AG09309 (cell line): ENCODE data around the gene GARIN1A.

Source experiments
- DNase-seq: peaks from one replicate; pipeline ENCODE4 v3.0.0-alpha.2; 2010; ENCODE audit warnings: low read depth
- H3K4me3 ChIP-seq: 2 replicates; pipeline ENCODE4 v1.5.1; 2011; ENCODE audit warnings: mild to moderate bottlenecking, low read depth, low read length, moderate library complexity; ENCODE audit not compliant: control insufficient read depth
- TF ChIP-seq, protein P1 (sequence below): IDR thresholded peaks from 2 replicates; pipeline ENCODE4 v1.5.1; 2011; ENCODE audit warnings: mild to moderate bottlenecking, low read depth, low read length, inconsistent platforms; ENCODE audit not compliant: insufficient read depth, control insufficient read depth; ENCODE audit errors: missing control alignments

The GARIN1A gene

DNA sequence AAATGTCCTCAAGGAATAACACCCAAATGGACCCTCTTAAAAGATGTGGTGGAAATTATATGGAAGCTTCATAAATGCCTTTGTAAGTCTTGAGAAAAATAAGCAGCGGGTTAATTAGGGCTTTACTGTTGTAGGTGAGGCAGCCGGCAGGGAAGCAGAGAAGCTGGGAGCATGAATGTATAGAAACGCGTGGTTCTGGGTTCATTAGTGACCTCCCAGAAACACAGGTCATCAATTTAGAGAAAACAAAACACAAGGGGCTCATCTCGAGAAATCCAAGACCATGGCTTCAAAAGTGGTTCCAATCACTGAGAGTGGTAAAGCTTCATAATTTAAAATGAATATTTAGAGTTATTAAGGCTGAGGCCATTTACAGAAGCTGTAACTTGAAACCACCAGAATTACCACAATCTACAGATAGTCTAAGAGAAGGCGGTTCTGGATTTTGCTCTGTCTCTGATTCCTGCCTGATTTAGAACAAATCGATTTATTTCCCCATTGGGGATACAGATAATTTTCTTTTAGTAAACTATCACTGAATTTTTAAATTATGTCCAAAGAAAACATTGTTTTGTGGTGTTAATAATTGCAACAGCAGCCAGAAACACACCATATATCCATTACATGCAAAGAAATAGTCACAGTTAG lies 20.7 kb downstream of the GARIN1A start:
- no peak for DNase-seq
- H3K4me3 ChIP-seq, result no peak overlapping the region
- TF ChIP-seq, protein P1, sequence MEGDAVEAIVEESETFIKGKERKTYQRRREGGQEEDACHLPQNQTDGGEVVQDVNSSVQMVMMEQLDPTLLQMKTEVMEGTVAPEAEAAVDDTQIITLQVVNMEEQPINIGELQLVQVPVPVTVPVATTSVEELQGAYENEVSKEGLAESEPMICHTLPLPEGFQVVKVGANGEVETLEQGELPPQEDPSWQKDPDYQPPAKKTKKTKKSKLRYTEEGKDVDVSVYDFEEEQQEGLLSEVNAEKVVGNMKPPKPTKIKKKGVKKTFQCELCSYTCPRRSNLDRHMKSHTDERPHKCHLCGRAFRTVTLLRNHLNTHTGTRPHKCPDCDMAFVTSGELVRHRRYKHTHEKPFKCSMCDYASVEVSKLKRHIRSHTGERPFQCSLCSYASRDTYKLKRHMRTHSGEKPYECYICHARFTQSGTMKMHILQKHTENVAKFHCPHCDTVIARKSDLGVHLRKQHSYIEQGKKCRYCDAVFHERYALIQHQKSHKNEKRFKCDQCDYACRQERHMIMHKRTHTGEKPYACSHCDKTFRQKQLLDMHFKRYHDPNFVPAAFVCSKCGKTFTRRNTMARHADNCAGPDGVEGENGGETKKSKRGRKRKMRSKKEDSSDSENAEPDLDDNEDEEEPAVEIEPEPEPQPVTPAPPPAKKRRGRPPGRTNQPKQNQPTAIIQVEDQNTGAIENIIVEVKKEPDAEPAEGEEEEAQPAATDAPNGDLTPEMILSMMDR, result no peak

DNA sequence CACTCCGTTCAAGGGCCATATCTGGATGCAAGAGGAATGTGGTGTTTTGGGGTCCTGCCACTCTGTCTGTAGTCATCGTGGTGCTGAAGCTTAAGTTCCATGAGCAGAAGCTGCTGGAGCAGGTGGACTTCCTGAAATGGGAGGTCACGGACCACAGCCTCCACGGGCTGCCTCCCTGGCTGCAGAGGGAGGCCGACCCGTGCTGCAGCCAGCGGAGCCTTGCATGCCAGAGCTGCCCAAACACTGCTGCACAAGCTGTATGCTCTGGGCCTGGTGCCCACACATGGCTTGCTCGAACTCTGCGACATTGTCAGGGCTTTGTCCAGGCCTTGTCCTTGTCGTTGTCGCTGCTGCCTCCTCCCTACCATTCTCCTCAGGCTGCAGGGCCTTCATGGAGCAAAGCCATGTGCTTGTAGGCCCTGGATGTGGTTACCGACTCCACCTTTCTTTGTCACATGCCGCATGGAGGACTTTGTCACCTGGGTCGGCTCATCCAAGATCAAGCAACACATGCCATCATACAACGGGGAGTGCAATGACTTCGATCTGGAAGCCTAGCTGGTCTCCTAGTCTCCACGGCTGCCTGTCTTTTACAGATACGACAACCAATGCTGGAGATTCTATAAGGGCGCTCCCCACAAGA lies 21.4 kb downstream of the GARIN1A start:
- TF ChIP-seq, protein P1, result no peak
- DNase-seq, result no peak
- H3K4me3 ChIP-seq, result no peak overlapping the region

DNA sequence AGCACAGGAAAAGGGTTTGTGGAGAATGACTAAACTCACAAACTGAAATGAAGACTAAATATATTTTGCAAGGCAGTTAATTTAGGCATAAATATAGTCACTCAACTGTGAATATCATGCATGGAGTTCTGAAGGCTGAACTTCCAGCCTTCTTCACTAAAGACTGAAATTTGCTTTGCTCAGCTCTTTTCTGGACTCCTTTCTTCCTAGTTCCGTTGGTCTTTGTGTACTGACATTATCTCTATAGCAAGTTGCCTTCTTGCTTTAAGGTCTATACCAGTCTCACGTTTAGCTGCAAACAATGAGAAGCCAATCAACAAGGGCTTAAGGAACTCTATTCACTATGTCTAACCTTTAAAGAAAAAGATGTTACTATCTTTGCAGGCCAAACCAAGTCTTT lies 22.6 kb downstream of the GARIN1A start:
- TF ChIP-seq, protein P1, result no peak
- no peak for DNase-seq

DNA sequence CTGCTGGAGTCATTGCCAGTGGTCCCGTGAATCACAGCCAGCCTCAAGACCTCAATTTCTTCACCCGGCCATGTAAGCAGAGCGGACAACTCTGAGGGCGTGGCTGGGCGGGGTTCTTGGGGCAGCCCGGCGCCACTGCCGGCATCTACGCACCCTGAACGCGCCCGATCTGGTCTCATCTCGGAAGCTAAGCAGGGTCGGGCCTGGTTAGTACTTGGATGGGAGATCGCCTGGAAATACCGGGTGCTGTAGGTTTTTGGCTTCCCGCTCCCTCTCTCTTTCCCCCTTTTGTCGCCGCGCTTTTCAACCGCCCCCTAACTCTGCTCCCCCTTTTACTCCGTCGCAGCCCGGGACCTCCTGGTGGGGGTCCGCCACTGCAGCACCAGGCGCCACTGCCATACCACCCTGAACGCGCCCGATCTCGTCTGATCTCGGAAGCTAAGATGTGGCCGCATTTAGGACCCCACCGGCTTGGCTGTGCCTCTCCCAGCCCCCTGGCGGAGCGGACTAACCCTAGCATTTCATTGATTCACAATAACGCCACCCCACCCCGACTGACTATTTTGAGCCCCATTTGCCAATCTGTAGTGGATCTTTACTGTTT lies 25.3 kb downstream of the GARIN1A start:
- peak overlapping the region; percentile 61 for H3K4me3 ChIP-seq
- TF ChIP-seq, protein P1, result peak; percentile 40
- DNase-seq, result peak; percentile 20

More for the DNA sequence above, 22.6 kb downstream of the GARIN1A start:
- H3K4me3 ChIP-seq, result no peak overlapping the region

DNA sequence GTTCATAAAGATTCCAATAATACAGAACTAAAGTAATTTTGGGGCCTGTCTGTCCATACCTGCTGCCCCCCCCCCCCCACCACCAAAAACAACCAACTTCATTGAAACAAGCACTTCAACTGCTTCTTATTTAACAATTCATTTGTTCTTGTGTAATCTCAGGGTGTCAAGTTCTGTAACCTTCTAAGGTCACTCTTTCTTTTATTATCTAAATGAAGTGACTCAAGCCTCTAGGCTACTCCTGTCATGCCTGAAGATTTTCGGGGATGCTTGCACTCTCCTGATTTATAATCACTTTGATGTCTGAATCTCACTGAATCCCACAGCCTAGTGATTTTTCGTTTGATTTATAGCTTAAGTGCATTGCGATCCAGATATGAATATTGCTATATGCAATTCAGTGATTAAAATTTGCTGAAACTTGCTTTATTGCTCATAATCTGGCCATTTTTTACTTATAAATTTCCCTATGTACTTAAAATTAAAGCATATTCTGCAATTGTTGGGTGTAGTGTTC lies 27.2 kb downstream of the GARIN1A start:
- H3K4me3 ChIP-seq, result no peak overlapping the region
- TF ChIP-seq, protein P1, result no peak
- DNase-seq, result no peak

DNA sequence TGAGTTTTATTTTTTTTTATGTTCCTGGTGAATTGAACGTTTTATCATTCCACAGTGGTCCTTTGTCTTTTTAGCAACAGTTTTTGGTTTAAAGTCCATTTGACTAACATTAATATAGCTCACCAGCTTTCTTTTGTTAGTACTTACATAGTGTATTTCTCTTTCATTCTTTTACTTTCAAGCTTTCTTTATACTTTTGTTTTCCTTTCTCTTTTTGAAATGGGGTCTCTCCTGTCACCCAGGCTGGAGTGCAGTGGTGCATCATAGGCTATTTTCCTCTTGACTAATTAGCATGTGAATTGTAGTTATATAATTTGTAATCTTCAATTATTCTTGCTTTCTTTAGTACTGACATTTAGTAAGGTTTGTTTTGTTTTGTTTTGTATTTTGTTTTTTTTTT lies 27.8 kb downstream of the GARIN1A start:
- H3K4me3 ChIP-seq, result no peak overlapping the region
- no peak for DNase-seq
- TF ChIP-seq, protein P1, result no peak
